Karpas-422 (cell line): ENCODE data around the gene MILR1. TPM values are rescaled to one million over a fixed set of nuclear protein-coding genes. Genes with fewer than 3 reads are reported as not detected.
"Not testable (repeated sequence)": the region's sequence is repeated elsewhere in the genome, so short reads cannot be mapped to it uniquely, and the experiment has no call there.

Experiments used
- DNase-seq: peaks from one replicate; pipeline ENCODE4 v3.0.0-alpha.2; 2015
- H2AFZ ChIP-seq: fragments of 200-600 bp; sonication (generic); 2 replicates; pipeline ENCODE4 v1.6.1; 2014; ENCODE audit warnings: antibody characterized with exemption, low read length, mixed read lengths
- H3K27ac ChIP-seq: fragments of 200-600 bp; sonication (generic); 2 replicates; pipeline ENCODE4 v1.5.1; 2014; ENCODE audit warnings: mild to moderate bottlenecking, low read length, moderate library complexity
- H3K27me3 ChIP-seq: fragments of 200-600 bp; sonication (generic); 2 replicates; pipeline ENCODE4 v1.6.1; 2014; ENCODE audit warnings: low read length, mixed read lengths
- H3K36me3 ChIP-seq: fragments of 200-600 bp; sonication (generic); 2 replicates; pipeline ENCODE4 v1.6.1; 2014; ENCODE audit warnings: low read length, mixed read lengths; ENCODE audit not compliant: insufficient read depth
- H3K4me1 ChIP-seq: fragments of 200-600 bp; sonication (generic); 2 replicates; pipeline ENCODE4 v1.6.1; 2014; ENCODE audit warnings: mild to moderate bottlenecking, low read length, mixed read lengths
- H3K4me2 ChIP-seq: fragments of 200-600 bp; sonication (generic); 2 replicates; pipeline ENCODE4 v1.6.1; 2014; ENCODE audit warnings: low read length, low read depth, mild to moderate bottlenecking; ENCODE audit not compliant: poor library complexity, severe bottlenecking
- H3K4me3 ChIP-seq: fragments of 200-600 bp; sonication (generic); 2 replicates; pipeline ENCODE4 v1.5.1; 2014; ENCODE audit warnings: mild to moderate bottlenecking, antibody characterized with exemption, low read length, mixed read lengths
- H3K79me2 ChIP-seq: fragments of 200-600 bp; sonication (generic); 2 replicates; pipeline ENCODE4 v1.6.1; 2014; ENCODE audit warnings: mild to moderate bottlenecking, low read length, mixed read lengths
- H3K9ac ChIP-seq: fragments of 200-600 bp; sonication (generic); 2 replicates; pipeline ENCODE4 v1.6.0; 2014; ENCODE audit warnings: low read length
- H3K9me2 ChIP-seq: fragments of 200-600 bp; sonication (generic), shearing (Covaris generic); replicated peaks from 2 replicates; pipeline ENCODE4 v1.6.0; 2014; ENCODE audit warnings: mild to moderate bottlenecking, low read length, moderate library complexity; ENCODE audit not compliant: insufficient read depth
- H3K9me3 ChIP-seq: fragments of 300-700, 200-600 bp; sonication (generic); 2 replicates; pipeline ENCODE4 v1.6.1; 2014; ENCODE audit warnings: low read length, mixed read lengths
- H4K20me1 ChIP-seq: fragments of 200-600 bp; sonication (generic); 2 replicates; pipeline ENCODE4 v1.6.1; 2014; ENCODE audit warnings: mild to moderate bottlenecking, antibody characterized with exemption, low read length, low read depth; ENCODE audit not compliant: insufficient read depth
- total RNA-seq: library from RNA; depleted of rRNA; stranded (reverse); fragments of >200 nt; shearing (Covaris generic); gene quantifications from 2 replicates; pipeline ENCODE4 v1.2.3, GENCODE V29; 2014; ENCODE audit warnings: low replicate concordance

MILR1 gene
- total RNA-seq, 1 experiment from 2014 or later: 156 TPM

DNA sequence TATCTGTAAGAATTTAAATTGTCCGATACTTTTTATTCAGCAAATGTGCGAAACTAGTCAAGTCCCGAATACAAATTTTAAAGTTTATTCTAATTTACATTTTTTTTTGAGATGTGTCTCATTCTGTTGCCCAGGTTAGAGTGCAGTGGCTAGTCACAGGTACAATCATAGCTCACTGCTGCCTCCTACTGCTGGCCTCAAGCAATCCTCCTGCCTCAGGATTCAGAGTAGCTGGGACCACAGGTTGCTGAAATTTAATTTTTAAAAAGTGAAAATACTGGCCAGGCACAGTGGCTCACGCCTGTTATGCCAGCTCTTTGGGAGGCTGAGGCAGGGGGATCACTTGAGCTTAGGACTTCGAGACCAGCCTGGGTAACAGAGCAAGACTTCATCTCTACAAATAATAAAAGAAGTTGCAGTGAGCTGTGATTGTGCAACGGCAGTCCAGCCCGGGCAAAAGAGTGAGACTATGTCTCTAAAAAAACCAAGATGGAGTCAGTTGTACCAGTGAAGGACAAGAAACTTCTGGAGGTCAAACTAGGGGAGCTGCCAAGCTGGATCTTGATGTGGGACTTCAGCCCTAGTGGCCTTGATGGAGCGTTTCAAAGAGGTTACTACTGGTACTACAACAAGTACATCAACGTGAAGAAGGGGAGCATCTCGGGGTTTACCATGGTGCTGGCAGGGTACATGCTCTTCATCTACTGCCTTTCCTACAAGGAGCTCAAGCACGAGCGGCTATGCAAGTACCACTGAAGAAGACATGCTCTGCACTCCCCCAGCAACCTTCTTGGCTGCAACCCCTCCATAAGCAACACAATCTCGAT, 42.3 kb downstream of the MILR1 start:
- DNase-seq: peak; percentile 84
- H3K9ac ChIP-seq: no peak overlapping the region
- H3K4me3 ChIP-seq: no peak overlapping the region
- H2AFZ ChIP-seq: no peak overlapping the region
- no peak overlapping the region for H3K27ac ChIP-seq
- peaks cover 50% of the 10 kb centered on the region for H3K79me2 ChIP-seq
- H3K9me2 ChIP-seq: no peaks in the 10 kb centered on the region
- no peaks in the 10 kb centered on the region for H3K9me3 ChIP-seq
- H3K4me1 ChIP-seq: peaks cover 19% of the 10 kb centered on the region
- no peaks in the 10 kb centered on the region for H4K20me1 ChIP-seq
- H3K27me3 ChIP-seq: no peaks in the 10 kb centered on the region
- H3K4me2 ChIP-seq: no peak overlapping the region
- peaks cover 44% of the 10 kb centered on the region for H3K36me3 ChIP-seq

DNA sequence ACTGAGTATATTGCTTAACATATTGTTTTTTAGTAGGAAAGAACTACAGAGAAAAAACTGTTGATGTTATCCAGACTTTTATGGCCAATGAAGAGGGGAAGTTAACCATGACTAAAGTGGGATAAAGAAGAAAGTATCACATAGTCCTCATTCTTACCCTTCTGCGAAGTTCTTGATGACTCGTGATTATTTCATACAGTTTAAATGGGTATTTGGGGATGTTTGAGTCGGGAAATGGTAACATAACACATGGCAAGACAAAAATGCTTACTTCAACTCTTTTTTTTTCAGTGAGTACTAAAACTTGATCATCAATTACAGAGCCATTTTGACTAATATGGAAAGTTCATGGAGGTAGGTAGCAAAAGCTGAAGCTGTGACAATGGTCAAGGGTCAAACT, 43.1 kb downstream of the MILR1 start:
- H3K79me2 ChIP-seq: peaks cover 54% of the 10 kb centered on the region
- H3K4me2 ChIP-seq: no peak overlapping the region

DNA sequence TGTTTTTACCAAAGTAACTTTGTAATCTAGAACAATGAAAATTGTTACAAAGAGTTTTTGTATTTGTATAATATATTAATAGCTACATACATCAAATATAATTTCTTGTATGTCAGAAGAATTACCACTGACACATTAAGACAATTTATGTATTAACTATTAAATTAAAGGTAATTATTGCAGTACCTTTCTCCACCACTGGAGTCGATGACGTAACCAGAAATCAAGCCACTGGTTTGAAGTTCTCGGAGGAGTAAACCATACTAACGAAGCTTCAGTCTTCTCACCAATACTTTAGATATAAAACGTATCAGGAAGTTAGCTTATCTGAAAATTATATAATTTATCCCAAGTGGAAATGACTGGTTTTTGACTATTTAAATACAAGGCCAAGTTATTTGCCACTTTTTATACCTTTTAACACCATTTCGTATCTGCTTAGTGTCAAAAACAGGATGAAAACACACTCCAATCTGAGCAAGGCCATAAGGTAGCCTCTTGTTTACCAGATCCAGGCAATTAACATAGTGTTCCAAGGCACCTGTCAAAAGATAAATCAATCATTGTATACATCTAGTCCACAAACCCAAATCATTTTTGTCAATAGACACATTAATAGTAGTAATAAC, 43.7 kb downstream of the MILR1 start:
- Histone ChIP-seq H3K9me3 (no peaks in the 10 kb centered on the region), H3K27me3 (no peaks in the 10 kb centered on the region), H2AFZ (no peak overlapping the region), H4K20me1 (no peaks in the 10 kb centered on the region), H3K9me2 (no peaks in the 10 kb centered on the region), H3K4me2 (no peak overlapping the region), H3K27ac (no peak overlapping the region), H3K9ac (no peak overlapping the region), H3K4me3 (no peak overlapping the region), H3K36me3 (peaks cover 38% of the 10 kb centered on the region), H3K4me1 (peaks cover 25% of the 10 kb centered on the region), H3K79me2 (peaks cover 54% of the 10 kb centered on the region)
- peak; percentile 84 for DNase-seq

More for the DNA sequence above, 43.1 kb downstream of the MILR1 start:
- DNase-seq: no peak
- Histone ChIP-seq H3K36me3 (peaks cover 39% of the 10 kb centered on the region), H3K27ac (no peak overlapping the region), H3K9me2 (no peaks in the 10 kb centered on the region), H3K9ac (no peak overlapping the region), H4K20me1 (no peaks in the 10 kb centered on the region), H3K4me3 (no peak overlapping the region), H3K27me3 (no peaks in the 10 kb centered on the region), H3K9me3 (no peaks in the 10 kb centered on the region), H3K4me1 (peaks cover 19% of the 10 kb centered on the region), H2AFZ (no peak overlapping the region)

DNA sequence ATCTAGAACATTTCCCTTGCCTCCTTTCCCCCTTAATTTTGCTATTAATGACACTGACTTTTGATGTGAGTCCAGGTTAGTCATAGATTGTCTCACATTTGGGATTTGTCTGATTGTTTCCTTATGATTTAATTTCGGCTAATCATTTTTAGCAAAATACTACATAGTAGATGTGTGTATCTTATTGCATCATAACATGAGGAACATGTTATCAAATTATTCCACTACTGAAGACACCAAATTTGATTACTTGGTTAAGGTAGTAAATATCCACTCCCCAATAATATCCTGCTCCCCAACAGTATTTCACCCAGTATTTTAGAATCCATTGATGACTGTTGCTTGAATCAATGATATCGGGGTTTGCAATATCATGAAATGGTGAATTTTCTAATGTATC, 45.2 kb downstream of the MILR1 start:
- H2AFZ ChIP-seq: no peak overlapping the region
- peak overlapping the region; percentile 29; the same call in 1 of the 2 replicates for H3K27ac ChIP-seq
- no peak overlapping the region; the same call in 1 of the 2 replicates for H3K9ac ChIP-seq
- H4K20me1 ChIP-seq: peaks cover 11% of the 10 kb centered on the region; the same call in 1 of the 2 replicates
- H3K27me3 ChIP-seq: no peaks in the 10 kb centered on the region
- no peaks in the 10 kb centered on the region for H3K9me2 ChIP-seq
- peak overlapping the region; percentile 81 for H3K4me2 ChIP-seq
- H3K4me1 ChIP-seq: peaks cover 40% of the 10 kb centered on the region
- peaks cover 54% of the 10 kb centered on the region for H3K79me2 ChIP-seq
- peak overlapping the region; percentile 40; the same call in 1 of the 2 replicates for H3K4me3 ChIP-seq
- no peaks in the 10 kb centered on the region for H3K9me3 ChIP-seq
- H3K36me3 ChIP-seq: peaks cover 39% of the 10 kb centered on the region
- no peak for DNase-seq

DNA sequence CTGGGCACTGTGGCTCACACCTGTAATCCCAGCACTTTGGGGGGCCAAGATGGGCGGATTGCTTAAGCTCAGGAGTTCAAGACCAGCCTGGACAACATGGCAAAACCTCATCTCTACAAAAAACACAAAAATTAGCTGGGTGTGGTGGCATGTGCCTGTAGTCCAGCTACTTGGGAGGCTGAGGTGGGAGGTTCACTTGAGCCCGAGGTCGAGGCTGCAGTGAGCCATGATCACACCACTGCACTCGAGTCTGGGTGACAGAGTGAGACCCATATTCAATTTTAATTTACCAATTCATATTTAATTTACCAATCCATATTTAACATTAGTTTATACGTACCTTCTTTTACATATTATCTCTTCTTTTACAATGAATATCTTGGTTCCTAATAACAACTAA, 46.4 kb downstream of the MILR1 start:
- H3K27ac ChIP-seq: peak overlapping the region; percentile 87; the same call in 1 of the 2 replicates
- H3K4me1 ChIP-seq: peaks cover 52% of the 10 kb centered on the region
- H3K9me3 ChIP-seq, H3K27me3 ChIP-seq, H3K9me2 ChIP-seq, H2AFZ ChIP-seq, DNase-seq: not testable (repeated sequence)
- peak overlapping the region; percentile 81 for H3K4me2 ChIP-seq
- H4K20me1 ChIP-seq: peaks cover 19% of the 10 kb centered on the region
- peaks cover 55% of the 10 kb centered on the region for H3K79me2 ChIP-seq
- H3K36me3 ChIP-seq: peaks cover 41% of the 10 kb centered on the region
- peak overlapping the region; percentile 89 for H3K4me3 ChIP-seq
- H3K9ac ChIP-seq: peak overlapping the region; percentile 91

DNA sequence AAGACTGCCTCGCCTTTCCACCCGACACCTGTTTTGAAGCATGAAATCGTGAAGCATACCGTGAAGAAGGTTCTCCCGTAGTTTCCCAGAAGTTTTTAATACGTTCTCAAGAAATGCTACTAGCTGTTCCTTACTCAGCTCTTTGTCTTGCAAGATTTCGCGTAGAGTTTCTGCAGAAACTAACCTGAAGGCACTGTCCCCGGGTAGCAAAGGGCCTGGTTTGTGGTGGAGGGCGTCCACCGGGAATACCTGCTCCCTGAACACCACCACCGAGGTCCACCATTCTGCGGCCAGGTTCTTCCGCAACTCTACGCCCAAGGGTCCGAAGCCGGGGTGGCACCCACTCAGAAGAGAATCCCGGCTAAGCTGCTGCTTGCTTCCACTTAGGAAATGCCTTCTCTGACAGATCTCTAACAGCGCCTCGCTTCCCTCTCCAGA, 47.5 kb downstream of the MILR1 start:
- H3K36me3 ChIP-seq: peaks cover 42% of the 10 kb centered on the region
- H3K27me3 ChIP-seq: no peaks in the 10 kb centered on the region
- peaks cover 45% of the 10 kb centered on the region for H3K79me2 ChIP-seq
- peak overlapping the region; percentile 87 for H3K27ac ChIP-seq
- peak overlapping the region; percentile 89 for H3K4me3 ChIP-seq
- H3K4me2 ChIP-seq: peak overlapping the region; percentile 81
- peaks cover 62% of the 10 kb centered on the region for H3K4me1 ChIP-seq
- H2AFZ ChIP-seq: no peak overlapping the region; the same call in 1 of the 2 replicates
- H3K9me2 ChIP-seq: no peaks in the 10 kb centered on the region
- H3K9ac ChIP-seq: peak overlapping the region; percentile 91
- no peaks in the 10 kb centered on the region for H3K9me3 ChIP-seq
- peaks cover 27% of the 10 kb centered on the region for H4K20me1 ChIP-seq
- peak; percentile 46 for DNase-seq

DNA sequence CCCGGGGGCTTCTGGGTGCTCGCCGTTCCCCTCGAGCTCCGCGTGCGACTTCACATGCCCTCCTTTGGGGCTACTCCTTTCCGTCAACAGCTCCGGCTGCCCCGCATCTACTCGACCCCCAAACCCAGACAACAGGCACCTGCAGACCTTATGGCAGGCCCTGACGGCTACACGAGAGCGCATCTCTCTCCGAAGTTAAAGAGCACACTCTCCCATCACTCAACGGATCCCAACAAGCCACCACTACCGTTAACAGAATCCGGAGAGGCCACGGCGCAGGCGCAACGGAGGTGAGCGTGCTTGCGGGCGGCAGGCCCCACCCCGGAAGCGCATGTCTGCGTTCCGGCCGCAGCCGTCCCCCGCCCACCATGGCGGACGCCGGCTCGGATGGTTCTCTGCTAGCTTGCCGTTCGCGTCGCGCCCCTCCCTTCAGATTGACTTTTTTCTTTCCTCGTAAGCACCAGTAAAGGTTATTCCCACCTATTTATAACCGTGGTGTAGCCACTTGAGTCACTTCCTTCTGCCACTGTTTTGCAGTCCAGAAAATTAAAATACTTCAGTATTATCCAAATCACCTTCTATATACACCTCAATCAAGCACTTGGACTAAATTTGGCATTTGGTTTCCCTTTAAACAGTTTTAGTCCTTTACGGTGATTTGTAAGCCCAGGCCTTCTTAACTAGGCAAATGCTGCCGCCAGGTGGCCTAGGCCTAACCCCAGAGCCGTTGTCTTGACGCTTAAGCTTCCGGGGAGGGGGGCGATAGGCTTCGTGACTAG, 48.1 kb downstream of the MILR1 start, which contains the start of gene POLG2:
Gene POLG2, minus strand, starts transcription at position 269 of the 779 bp plus-strand sequence. Its CDS starts 86 bp downstream, at position 183.
- H3K4me2 ChIP-seq: peak within 1 kb of the TSS; percentile 81
- H3K36me3 ChIP-seq: peaks cover 42% of the 10 kb centered on the region
- H3K9me3 ChIP-seq: no peaks in the 10 kb centered on the region
- DNase-seq: peak; percentile 98
- peak within 1 kb of the TSS; percentile 89 for H3K4me3 ChIP-seq
- H2AFZ ChIP-seq: no peak within 1 kb of the TSS; the same call in 1 of the 2 replicates
- no peaks in the 10 kb centered on the region for H3K9me2 ChIP-seq
- peaks cover 68% of the 10 kb centered on the region for H3K4me1 ChIP-seq
- H3K27me3 ChIP-seq: no peaks in the 10 kb centered on the region
- peak within 1 kb of the TSS; percentile 87 for H3K27ac ChIP-seq
- H3K79me2 ChIP-seq: peaks cover 41% of the 10 kb centered on the region
- H4K20me1 ChIP-seq: peaks cover 31% of the 10 kb centered on the region
- peak within 1 kb of the TSS; percentile 91 for H3K9ac ChIP-seq
